HG03442 (cell line): ENCODE results near the gene RPN2.

ENCODE experiments used
- ATAC-seq: cut with Tn5 transposase; IDR thresholded peaks from one replicate; pipeline ENCODE4 v1.9.1; 2021; ENCODE audit warnings: mild to moderate bottlenecking, moderate library complexity; ENCODE audit not compliant: unreplicated experiment

Gene RPN2

DNA sequence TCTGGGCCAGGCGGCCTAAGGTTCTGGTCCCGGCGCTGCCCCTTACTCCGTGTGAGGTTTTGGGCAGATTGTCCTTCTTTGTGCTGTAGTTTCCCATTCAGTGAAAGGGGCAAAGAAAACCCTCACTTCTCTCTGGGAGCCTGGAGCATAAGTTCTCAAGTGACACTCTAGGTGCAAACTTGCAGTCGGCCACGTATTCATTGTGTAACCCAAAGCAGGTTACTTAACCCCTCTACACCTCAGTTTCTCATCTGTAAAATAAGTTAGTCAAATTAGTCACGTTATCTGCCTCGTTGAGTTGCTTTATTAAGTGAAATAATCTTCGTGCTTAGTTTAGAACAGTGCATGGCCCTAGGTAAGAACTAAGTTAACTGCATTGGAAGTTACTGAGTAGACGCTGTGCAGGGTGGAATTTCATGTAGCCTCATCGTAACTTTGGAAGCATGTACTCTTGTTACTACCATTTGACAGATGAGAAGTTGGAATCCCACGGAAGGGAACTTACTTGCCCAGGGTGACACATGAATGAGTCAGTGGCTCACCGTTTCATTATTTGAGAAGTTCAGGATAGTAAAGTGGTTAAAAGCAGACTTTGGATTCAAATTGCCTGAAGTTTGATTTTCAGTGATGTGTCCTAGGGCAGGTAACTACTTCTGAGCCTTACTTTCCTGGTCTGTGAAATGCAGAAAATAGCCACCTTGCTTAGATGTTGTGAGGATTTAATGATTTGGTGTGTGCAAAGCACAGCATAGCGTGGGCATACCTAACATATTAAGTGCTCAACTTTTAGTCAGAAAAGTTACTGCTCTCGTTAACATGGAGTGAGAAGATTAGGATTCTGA, 774 bp downstream of the RPN2 start:
- ATAC-seq: no peak

DNA sequence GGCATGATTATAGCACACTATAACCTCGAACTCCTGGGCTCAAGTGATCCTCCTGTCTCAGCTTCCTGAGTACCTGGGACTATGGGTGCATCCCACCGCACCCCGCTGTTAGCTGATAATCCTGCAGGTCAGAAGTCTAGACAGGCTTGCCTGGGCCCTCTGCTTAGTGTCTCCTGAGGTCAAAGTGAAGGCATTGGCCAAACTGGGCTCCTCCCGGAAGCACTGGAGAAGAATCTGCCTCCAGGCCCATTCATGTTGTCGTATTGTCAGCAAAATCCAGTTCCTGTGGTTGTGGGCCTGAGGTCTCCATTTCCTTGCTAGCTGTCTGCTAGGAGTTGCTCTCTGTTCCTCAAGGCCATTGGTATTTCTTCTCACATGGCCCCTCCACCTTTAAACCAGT, 6.6 kb downstream of the RPN2 start:
- ATAC-seq: no peak

DNA sequence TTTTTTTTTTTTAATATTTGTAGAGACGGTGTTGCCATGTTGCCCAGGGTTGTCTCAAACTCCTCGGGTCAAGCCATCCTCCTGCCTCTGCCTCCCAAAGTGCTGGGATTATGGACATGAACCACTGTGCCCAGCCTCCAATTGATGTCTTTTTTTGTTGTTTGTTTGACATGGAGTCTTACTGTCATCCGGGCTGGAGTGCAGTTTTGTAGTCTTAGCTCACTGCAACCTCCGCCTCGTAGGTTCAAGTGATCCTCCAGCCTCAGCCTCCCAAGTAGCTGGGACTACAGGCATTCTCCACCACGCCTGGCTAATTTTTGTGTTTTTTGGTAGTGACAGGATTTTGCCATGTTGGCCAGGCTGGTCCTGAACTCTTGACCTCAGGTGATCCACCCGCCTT, 9.7 kb downstream of the RPN2 start:
- ATAC-seq: no peak

DNA sequence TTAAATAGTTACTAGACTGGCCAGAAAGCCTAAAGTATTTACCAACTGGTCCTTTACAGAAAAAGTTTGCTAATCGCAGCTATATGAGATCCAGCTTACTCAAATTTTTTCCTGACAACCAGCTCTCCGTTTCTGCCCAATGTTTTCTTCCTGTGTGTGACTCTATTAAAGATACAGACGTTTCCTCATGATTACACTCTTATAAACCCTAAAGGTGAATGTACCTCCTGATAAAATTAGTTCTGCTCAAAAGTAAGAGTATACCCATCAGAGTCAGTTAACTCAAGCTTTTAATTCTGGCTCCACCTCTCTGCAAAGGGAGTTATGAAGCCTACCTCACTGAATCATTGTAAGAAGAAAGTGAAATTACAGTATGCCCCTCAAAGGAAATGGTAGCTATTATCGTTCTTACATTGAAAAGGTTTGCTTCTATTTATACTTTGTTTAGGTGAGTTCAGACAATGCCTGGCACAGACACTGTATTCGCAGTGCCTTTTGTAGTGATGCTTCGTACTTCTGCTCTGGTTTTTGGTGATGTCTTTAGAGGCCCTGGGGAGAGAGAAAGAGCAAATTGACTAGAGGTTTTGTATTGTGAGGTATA, 10.4 kb downstream of the RPN2 start:
- ATAC-seq: no peak

DNA sequence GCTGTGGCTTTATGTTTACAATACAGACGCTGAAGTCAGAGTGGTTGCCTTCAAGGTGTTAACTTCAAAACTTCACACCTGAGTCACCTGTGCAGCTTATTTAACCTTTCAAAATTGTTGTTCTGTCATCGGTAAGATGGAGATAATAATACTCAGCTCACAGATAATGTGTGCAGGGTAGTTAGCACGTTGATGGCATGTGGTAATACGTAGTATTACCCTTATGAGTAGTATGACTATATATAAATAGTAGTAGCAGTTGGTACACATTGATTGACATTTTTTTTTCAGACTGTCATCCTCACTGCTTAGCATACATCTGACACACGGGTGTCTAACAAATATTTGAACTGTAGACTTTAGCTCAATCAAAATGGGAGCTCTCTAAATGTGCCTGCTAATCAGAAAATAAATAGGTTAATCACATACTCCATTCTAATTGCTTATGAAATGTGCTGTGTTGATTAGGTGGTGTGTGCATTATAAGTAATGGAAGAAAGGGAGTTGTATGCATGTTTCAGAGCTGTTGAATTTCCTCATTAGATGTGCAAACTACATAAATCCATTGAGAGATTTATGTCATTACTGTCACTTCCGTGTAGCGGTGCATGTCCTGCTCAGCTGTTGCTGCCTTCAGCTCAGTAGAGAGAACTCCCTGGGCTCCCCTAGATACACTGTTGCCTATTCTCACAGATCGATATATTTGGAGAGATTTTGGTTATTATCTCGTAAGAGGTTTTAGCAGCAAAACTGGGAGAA, 11.4 kb downstream of the RPN2 start:
- ATAC-seq: no peak

DNA sequence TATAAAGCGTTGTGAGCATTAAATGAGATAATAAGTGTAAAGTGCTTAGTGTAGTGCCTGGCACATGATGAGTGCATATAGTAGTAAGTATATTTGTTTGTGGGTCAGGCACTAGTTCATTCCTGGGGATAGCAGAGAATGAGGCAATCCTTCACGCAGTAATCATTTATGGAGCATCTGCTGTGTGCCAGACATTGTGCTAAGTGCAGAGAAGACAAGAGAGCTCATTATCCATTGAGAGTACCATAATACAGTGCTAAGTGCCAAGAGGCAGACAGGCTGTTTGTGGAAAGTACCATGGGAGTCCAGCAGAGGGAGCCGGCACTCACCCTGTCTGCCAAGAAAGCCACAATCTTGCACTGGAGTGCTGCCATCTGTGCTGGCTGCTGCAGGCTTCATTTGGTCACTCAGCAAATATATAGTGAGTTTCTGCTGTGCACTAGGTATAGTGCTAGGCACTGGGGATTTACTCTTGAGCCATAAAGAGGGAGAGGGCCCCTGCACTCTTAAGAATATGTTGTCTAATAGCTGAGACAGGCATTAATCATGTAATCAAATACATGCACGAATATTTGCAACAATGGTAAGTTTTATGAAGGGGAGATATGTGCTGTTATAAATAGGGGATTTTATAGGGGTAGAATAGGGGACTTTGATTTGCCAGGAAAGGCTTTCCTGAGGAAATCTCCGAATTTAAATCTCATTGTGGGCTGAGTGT, 13.2 kb downstream of the RPN2 start:
- ATAC-seq: no peak

DNA sequence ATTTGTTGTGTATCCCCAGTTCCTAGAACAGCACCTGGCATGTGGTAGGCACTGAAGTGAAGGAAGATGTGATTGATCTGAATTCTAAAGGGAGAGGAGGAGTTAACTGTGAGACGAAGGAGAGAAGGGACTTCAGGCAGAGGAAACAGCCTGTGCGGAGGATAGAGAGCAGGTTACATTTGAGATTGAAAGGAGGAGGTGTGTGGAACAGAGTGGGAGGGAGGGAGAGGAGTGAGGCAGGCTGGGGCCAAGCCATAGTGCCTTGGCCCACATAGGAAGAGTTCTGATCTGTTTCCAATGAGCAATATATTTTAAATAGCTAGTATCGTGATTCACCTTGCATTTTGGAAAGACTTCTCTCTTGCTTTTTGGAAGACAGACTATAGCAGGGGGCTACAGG, 14.1 kb downstream of the RPN2 start:
- ATAC-seq: no peak

DNA sequence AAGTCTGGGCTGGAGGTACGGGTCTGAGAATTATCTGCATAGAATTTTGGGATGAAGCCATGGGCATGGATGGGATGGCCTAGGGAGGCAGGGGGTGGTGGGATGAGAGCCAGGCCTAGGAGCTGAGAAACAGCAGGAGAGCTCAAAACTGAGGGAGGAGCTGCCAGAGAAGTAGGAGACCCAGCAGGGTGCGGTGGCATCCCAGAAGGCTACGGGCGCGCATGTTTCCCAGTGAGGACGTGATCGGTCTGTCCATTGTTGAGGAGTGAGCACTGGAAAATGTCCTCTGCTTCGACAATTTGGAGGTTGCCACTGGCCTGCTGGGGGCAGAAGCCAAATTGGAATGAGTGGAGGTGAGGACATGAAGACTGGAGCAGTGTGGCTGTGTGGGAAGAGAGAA, 14.7 kb downstream of the RPN2 start:
- no peak for ATAC-seq

DNA sequence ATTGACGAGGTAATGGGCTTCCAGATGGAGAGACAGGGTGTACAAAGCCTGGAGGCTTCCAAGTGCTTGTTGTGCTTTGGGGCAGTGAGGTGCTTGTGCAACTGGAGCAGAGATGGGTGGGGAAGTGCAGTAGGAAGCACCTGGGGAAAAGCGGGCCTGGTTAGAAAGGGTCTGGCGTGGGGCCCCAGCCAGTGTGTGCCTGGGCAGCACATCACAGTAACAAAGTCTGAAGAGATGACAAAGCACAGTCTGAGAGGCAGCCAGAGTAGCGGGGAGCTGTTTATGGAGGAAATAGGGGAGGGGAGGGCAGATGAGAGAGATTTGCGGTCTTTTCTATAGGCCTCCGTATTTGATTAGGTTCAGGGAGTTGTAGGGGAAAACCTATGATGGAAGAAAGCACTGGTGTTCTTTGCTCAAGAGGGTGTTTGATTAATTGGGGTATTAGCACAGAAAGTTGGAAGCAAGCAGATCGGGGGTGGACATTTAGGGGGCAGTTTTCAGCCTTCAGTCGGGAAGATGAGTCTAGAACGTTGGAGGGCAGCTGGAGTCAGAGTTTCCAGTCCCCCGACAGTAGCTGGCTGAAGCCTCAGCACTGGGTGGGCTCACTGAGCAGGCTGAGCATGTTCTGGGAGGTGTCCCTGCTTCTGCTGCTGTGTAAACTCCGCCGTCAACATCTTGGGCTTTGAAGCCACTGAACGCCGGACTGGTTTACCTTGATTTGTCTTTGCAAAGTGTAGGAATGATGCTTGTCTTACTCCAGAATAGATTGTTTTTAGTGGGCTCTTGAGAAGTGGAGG, 15.7 kb downstream of the RPN2 start:
- no peak for ATAC-seq

DNA sequence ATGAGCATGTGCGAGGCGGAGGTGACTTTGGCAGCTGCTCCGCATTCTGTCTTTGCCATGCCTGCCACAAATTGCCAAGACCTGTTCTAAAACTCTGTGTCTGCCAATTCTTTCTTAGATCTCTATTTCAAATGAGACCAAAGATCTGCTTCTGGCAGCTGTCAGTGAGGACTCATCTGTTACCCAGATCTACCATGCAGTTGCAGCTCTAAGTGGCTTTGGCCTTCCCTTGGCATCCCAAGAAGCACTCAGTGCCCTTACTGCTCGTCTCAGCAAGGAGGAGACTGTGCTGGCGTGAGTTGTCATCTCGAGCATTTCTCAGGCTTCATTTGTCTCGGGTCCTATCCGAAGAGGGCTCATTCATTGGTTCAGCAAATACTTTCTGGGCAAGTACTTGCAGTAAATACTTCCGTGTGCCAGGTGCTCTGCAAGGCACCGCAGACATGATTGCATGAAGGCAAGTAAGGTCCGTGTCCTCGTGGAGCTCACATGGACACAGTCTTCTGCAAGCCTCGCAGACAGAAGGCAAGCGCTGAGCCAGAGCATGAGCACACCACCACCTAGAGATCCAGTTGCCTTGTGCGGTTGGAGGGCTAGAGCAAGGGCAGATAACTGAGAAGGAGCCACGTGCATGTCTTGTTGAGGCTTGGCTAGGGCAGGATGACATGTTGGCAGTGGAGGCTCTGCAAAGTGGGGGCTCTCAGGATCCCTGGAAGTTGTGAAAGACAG, 20.0 kb downstream of the RPN2 start:
- no peak for ATAC-seq

DNA sequence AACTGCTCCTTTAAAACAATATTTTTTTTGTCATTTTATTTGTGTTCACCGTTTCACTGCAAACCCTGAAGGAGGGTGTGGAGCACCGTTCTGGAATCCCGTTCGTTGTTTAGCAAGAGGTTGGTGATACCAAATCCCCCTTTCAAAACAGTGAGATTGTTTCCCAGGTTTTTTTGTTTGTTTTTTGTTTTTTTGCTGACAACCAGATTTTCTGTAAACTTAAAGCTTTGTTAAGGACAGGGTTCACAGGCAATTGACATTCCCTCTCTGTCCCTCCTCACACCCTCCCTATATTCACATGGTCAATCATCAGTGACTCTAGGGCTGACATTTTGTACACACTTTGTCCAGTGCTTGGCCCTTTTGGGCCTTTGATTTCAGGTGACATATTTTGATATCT, 21.2 kb downstream of the RPN2 start:
- ATAC-seq: no peak

DNA sequence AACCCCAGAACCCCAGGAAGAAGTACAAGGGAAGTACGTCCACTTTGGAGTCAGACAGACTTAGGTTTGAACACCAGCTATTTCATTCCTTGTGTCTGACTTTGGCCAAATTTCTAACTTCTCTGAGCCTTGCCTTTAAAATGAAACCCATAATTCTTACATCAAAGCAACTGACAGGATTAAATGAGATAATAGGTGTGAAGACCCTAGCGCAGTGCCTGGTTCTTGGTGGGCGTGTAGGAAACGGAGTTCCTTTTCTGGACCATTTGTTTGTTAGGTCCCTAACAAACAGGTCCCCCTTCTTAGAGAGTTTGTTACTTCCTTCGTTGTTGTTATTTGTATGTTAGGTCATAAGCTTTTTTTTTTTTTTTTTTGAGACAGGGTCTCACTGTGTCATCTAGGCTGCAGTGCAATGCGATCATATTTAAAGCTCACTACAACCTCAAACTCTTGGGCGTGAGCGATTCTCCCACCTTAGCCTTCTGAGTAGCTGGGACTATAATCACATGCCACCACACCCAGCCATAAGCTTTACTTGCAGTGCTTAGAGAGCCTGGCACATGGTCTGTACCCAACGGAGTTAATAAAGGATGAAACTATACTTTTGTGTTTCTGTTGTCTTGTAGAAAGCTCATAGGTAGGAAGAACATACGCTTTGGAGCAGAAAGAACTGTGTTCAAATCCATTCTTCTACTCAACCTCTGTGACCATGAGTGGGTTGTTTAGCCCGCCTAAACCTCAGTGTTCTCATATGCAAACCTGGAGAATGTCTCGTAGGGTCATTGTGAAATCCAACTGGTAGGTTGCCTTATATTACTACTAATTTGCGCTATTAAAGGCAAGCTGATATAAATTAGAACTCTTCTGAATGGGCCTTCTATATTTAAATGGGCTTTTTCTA, 22.0 kb downstream of the RPN2 start:
- no peak for ATAC-seq

DNA sequence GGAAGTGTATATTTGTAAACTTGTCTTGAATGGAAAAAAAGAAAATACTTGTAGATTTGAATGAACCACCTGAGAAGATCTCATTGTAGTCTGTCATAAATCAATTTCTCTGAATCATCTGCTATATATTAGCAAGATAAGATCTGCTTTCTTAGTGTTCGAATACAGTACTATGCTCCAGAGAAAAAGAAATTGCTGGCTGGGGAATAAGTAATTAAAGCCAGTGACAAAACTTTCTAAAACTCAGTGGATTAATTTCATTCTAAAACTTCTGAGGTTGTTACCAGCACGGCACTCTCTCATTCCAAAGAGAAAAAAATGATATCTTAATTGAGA, 22.7 kb downstream of the RPN2 start:
- ATAC-seq: no peak

DNA sequence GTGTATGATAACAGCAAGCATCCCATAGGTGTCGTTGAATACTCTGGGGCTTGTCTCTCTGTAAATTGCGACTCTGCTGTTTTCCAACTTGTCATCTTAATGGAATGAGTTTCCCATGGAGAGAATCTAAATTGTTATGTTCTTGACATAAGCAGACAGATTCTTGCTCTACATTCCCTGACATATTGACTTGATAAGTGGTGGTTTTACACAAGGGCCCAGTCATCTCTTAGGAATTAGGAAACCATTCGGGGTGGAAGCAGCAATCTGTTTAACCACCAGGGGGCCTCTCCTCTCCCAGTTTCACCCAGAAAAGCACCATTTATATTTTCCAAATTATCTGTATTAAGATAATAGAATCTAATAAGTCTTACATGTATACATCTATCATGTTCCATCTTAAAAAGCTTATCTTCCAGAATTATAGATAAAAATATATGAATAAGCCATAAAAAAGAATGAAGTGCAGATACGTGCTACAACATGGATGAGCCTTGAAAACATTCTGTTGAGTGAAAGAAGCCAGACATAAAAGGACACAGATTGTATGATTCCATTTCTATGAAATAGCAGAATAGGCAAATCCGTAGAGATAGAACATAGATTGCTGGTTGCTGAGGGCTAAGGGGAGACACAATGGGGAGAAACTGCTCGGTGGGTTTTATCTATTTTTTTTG, 23.3 kb downstream of the RPN2 start:
- ATAC-seq: no peak

DNA sequence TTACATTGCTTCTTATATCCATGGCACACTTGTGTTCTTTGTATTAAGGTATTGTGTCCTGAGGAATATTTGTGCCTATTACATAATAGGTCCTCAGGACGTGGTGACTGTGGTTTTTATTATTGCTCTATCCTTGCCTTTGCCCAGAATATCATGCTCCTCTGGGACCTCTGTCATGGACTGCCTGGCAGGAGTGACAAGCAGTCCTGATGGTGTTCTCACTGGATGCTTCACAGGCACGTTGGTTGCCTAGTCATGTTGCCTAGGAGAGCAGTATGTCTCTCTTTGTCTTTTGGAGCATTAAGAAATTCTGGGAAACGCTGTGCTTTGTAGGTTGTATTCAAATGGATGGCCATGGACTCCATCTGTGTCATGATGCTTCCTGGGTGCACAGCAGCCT, 24.9 kb downstream of the RPN2 start:
- no peak for ATAC-seq

DNA sequence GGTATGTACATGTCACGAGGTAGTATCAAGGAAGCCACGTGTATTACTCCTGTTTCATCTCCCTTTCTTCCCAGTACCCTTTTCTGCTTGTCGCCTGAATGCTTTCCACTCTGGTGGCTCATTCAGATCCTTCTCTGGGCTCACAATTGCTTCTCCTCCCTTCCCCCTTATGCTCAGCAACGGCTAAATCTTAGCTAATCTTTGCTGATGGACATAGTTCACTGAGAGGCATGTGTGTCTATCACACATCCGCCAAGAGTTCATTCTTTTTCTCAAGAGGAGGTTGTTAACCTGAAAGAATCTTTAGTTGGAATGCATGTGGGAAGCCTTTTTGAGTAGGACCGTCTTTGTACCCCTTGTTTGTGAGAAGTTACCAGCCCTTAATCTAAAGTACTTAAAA, 26.0 kb downstream of the RPN2 start:
- ATAC-seq: no peak

DNA sequence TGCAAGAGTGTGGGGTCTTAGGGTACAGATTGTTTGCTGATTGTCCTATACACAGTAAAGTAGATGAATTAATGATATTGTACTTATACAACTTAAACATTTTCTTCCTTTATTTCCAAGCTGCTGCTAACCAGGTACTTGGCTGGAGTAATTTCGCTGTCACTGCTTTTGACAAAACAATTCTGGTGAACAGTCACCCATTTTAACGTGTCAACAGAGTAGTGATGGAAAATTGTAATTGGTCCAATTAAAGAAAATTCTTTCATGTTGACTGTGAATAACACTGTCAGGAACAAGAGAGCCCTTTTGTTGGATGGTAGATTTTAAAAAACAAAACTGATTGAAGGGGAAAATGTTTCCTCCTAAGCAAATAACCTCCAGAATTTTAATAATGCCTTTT, 26.7 kb downstream of the RPN2 start:
- no peak for ATAC-seq

DNA sequence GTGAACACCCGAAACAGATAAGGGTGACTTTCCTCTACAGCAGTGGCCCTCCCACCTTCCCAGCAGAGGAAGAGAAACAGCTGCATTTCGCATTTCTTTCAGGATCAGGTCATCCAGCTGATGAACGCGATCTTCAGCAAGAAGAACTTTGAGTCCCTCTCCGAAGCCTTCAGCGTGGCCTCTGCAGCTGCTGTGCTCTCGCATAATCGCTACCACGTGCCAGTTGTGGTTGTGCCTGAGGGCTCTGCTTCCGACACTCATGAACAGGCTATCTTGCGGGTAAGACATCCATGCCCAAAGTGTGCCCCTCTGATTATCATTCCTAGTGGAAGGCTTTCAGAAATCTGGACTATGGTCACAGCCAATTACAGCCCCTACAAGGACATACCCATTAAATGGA, 28.0 kb downstream of the RPN2 start:
- ATAC-seq: no peak

DNA sequence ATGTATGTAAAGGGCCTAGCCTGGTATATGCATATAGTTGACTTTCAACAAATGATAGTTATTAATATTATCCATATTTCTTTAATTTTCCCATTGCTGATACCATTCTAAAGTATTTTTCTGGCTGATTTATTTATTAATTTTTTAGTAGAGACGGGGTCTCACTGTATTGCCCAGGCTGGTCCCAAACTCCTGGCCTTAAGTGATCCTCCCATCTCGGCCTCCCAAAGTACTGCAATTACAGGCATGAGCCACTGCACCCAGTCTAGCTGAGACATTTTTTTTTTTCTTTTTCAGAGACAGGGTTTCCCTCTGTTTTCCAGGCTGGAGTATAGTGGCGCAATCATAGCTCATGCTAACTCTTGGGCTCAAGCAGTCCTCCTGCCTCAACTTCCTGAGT, 30.1 kb downstream of the RPN2 start:
- ATAC-seq: no peak
